ENCODE data around the gene ICAM2.

ICAM2 gene

GRCh38 chr17:64038331-64039105 lies 18.1 kb upstream of the ICAM2 start:
- H3F3A ChIP-seq (ENCODE audit: control insufficient read depth, insufficient read depth) = no peaks in the 10 kb centered on the region
- no peaks in the 10 kb centered on the region for H3K79me2 ChIP-seq (ENCODE audit: control insufficient read depth, low read length)
- H3K9me3 ChIP-seq (ENCODE audit: control insufficient read depth, insufficient read depth, low read length) = no peaks in the 10 kb centered on the region
- no peak for TF ChIP-seq EZH2phosphoT487 (IDR thresholded peaks at IDR 0.05; ENCODE audit: borderline replicate concordance, low read length)
- TF ChIP-seq CTCF (IDR thresholded peaks at IDR 0.05; ENCODE audit: low read depth, low read length, poor library complexity, severe bottlenecking) = no peak
- no peak overlapping the region for H3K4me3 ChIP-seq (ENCODE audit: low read length)
- no peaks in the 10 kb centered on the region for H3K36me3 ChIP-seq (ENCODE audit: control insufficient read depth, low read length)
- H3K4me1 ChIP-seq (ENCODE audit: control insufficient read depth, low read length) = no peaks in the 10 kb centered on the region
- H3K27me3 ChIP-seq (ENCODE audit: control insufficient read depth, low read length) = 0 out of 2 replicates have a peak, but pooled peaks cover 3% of the 10 kb centered on the region
- no peaks in the 10 kb centered on the region for H4K20me1 ChIP-seq (ENCODE audit: control insufficient read depth, insufficient read depth, low read depth, low read length)
- no peaks in the 10 kb centered on the region for H3K9me2 ChIP-seq (replicated peaks; ENCODE audit: control insufficient read depth, low read length)
- no peak overlapping the region for H3K27ac ChIP-seq (ENCODE audit: low read depth, low read length)
- H3K4me2 ChIP-seq (ENCODE audit: low read length) = no peak overlapping the region

- Histone ChIP-seq H3K4me1 (ENCODE audit: control insufficient read depth, low read length) (no peaks in the 10 kb centered on the region), H3F3A (ENCODE audit: control insufficient read depth, insufficient read depth) (no peaks in the 10 kb centered on the region), H3K9me2 (replicated peaks; ENCODE audit: control insufficient read depth, low read length) (no peaks in the 10 kb centered on the region), H4K20me1 (ENCODE audit: control insufficient read depth, insufficient read depth, low read depth, low read length) (no peaks in the 10 kb centered on the region), H3K79me2 (ENCODE audit: control insufficient read depth, low read length) (no peaks in the 10 kb centered on the region), H3K27ac (ENCODE audit: low read depth, low read length) (no peak overlapping the region), H3K9me3 (ENCODE audit: control insufficient read depth, insufficient read depth, low read length) (no peaks in the 10 kb centered on the region), H3K4me3 (ENCODE audit: low read length) (no peak overlapping the region), H3K27me3 (ENCODE audit: control insufficient read depth, low read length) (0 out of 2 replicates have a peak, but pooled peaks cover 3% of the 10 kb centered on the region), H3K36me3 (ENCODE audit: control insufficient read depth, low read length) (no peaks in the 10 kb centered on the region), H3K4me2 (ENCODE audit: low read length) (no peak overlapping the region)
- TF ChIP-seq EZH2phosphoT487 (IDR thresholded peaks at IDR 0.05; ENCODE audit: borderline replicate concordance, low read length) (no peak), CTCF (IDR thresholded peaks at IDR 0.05; ENCODE audit: low read depth, low read length, poor library complexity, severe bottlenecking) (no peak)
Observed at GRCh38 chr17:64037802-64038201, 17.4 kb upstream of the ICAM2 start.

GRCh38 chr17:64037180-64037579 lies 16.7 kb upstream of the ICAM2 start:
- no peaks in the 10 kb centered on the region for H3K9me2 ChIP-seq (replicated peaks; ENCODE audit: control insufficient read depth, low read length)
- H3K9me3 ChIP-seq (ENCODE audit: control insufficient read depth, insufficient read depth, low read length) = no peaks in the 10 kb centered on the region
- no peak overlapping the region for H3K4me3 ChIP-seq (ENCODE audit: low read length)
- H3K27me3 ChIP-seq (ENCODE audit: control insufficient read depth, low read length) = 0 out of 2 replicates have a peak, but pooled peaks cover 3% of the 10 kb centered on the region
- no peak overlapping the region for H3K4me2 ChIP-seq (ENCODE audit: low read length)
- TF ChIP-seq CTCF (IDR thresholded peaks at IDR 0.05; ENCODE audit: low read depth, low read length, poor library complexity, severe bottlenecking) = no peak
- TF ChIP-seq EZH2phosphoT487 (IDR thresholded peaks at IDR 0.05; ENCODE audit: borderline replicate concordance, low read length) = no peak
- H4K20me1 ChIP-seq (ENCODE audit: control insufficient read depth, insufficient read depth, low read depth, low read length) = no peaks in the 10 kb centered on the region
- H3K27ac ChIP-seq (ENCODE audit: low read depth, low read length) = no peak overlapping the region
- H3K79me2 ChIP-seq (ENCODE audit: control insufficient read depth, low read length) = no peaks in the 10 kb centered on the region
- no peaks in the 10 kb centered on the region for H3K4me1 ChIP-seq (ENCODE audit: control insufficient read depth, low read length)
- H3F3A ChIP-seq (ENCODE audit: control insufficient read depth, insufficient read depth) = no peaks in the 10 kb centered on the region
- H3K36me3 ChIP-seq (ENCODE audit: control insufficient read depth, low read length) = no peaks in the 10 kb centered on the region
